GM12865 (cell line): Measurements from ENCODE around the gene ARF4.

Source experiments
- DNase-seq: peaks from one replicate; pipeline ENCODE4 v3.0.0; 2010; ENCODE audit warnings: low read depth
- H3K4me3 ChIP-seq: 2 replicates; pipeline ENCODE4 v1.5.1; 2011; ENCODE audit warnings: mild to moderate bottlenecking, low read depth, low read length, control low read depth
- TF ChIP-seq, protein P1 (sequence below): IDR thresholded peaks from 2 replicates; pipeline ENCODE4 v1.5.1; 2011; ENCODE audit warnings: low read length, control low read depth, low read depth, inconsistent platforms; ENCODE audit not compliant: insufficient read depth; ENCODE audit errors: missing control alignments

ARF4 gene

DNA sequence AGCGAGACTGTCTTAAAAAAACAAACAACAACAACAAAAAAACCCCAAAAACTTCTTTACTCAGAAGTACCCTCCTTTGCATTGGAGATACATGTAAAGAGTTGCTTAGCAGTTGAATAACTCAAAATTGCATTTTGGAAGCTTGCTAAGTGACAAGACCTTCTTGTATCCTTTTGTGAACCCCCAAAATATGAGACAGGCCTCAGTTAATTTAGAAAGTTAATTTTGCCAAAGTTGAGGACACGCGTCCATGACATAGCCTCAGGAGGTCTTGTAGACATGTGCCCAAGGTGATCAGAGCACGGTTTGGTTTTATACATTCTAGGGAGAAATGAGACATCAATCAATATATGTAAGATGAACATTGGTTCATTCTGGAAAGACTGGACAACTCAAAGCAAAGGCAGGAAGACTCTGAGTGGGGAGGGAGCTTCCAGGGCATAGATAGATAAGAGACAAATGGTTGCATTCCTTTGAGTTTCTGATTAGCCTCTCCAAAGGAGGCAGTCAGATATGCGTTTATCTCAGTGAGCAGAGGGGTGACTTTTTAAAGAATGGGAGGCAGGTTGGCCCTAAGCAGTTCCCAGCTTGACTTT is 1.7 kb upstream of the ARF4 start:
- TF ChIP-seq, protein P1, sequence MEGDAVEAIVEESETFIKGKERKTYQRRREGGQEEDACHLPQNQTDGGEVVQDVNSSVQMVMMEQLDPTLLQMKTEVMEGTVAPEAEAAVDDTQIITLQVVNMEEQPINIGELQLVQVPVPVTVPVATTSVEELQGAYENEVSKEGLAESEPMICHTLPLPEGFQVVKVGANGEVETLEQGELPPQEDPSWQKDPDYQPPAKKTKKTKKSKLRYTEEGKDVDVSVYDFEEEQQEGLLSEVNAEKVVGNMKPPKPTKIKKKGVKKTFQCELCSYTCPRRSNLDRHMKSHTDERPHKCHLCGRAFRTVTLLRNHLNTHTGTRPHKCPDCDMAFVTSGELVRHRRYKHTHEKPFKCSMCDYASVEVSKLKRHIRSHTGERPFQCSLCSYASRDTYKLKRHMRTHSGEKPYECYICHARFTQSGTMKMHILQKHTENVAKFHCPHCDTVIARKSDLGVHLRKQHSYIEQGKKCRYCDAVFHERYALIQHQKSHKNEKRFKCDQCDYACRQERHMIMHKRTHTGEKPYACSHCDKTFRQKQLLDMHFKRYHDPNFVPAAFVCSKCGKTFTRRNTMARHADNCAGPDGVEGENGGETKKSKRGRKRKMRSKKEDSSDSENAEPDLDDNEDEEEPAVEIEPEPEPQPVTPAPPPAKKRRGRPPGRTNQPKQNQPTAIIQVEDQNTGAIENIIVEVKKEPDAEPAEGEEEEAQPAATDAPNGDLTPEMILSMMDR, result no peak
- DNase-seq, result peak; percentile 21

DNA sequence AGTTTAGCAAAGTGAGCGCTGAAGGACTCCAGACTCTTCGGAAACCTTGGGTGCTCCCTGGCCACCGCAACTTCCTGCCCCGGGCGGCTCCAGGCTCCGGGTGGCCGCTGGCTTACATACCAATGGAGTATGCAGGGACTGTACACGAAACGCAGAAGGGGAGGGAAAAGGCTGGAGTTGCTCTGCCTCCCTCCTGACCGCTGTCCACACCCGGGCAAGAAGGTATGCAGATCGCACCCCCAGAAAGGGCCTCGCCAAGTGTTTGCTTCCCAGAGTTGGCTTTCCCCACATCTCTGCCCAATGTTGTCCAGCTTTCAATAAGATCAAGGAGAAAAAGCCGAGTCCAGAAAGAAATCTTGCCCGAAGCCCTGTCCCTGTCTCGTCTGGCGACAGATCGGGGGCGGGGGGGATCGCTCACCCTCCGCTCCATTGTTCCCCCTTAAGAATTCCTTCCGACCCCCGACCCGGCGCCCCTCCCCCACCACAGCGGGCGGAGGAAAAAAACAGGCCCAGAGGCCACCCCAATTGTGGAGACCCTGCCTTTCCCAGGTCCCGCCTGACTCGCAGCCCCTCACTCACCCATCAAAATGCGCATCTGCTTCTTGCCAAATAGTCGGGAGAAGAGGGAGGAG is 533 bp downstream of the ARF4 start:
- peak overlapping the region; percentile 90 for H3K4me3 ChIP-seq
- TF ChIP-seq, protein P1, result no peak
- DNase-seq, result peak; percentile 68

More for the DNA sequence above, 1.7 kb upstream of the ARF4 start:
- H3K4me3 ChIP-seq, result peak overlapping the region; percentile 88

DNA sequence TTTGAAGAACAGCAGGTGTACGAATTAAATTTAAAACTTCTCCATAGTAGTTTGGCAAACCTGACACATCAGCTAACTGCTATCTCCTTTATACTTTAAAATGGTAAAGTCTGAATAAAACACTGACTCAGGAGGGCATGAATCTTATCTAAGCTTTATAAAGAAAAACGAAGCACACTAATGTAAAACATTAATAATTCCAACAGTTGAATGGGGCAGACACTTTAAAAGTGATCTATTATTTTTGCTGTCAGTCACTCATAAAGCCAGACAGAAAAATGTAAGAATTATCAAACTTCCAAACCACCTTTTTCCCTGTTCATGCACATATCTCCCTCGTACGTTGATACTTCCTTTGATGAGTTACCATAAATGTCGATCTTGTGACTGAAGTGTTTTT is 2.6 kb downstream of the ARF4 start:
- DNase-seq, result no peak
- TF ChIP-seq, protein P1, result no peak
- H3K4me3 ChIP-seq, result no peak overlapping the region

DNA sequence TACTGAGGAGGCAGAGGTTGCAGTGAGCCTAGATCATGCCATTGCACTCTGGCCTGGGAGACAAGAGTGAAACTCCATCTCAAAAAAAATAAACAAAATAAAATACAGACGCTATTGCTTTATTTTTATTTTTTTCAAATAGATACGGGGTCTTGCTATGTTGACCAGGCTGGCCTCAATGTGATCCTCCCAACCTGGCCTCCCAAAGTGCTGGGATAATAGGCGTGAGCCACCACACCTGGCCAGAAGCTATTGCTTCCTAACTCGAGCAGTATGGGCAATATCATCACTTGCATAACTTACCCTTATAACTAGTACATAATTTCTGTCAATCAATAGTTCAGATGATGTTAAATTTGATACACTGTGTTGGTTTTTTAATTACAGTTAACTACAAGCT is 3.0 kb downstream of the ARF4 start:
- DNase-seq, result no peak
- TF ChIP-seq, protein P1, result no peak
- no peak overlapping the region for H3K4me3 ChIP-seq

DNA sequence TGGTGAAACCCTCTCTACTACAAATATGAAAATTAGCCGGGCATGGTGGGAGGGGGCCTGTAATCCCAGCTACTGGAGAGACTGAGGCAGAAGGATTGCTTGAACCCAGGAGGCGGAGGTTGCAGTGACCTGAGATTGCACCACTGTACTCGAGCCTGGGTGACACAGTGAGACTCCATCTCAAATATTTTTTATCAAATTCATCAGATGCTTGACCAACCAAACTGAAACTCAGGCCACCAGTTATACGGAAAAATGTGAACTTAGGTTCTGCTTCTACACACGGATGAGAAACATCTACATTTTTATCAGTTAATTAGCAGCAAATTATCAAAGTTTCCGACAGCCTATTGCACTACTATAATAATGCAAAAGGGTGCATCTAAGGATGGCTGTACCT is 4.8 kb downstream of the ARF4 start:
- TF ChIP-seq, protein P1, result no peak
- no peak overlapping the region for H3K4me3 ChIP-seq
- no peak for DNase-seq

DNA sequence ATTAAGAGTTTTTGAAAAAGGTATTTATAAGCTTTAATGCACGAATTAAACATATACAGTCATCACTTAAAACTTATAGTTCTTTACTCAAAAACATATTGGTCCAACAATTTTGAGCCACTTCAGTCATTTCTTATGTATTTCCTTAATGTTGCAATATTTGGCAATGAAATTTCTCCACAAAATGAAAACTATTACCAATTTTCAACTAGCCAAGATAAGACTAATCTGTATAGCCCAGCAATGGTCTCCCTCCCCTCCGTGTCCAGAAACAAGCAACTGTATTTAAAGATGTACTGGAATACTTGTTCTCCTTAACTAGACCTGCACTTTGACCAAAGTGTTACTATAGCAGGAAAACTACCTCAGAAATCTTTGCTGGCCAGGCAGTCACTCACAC is 9.2 kb downstream of the ARF4 start:
- H3K4me3 ChIP-seq, result no peak overlapping the region
- TF ChIP-seq, protein P1, result no peak
- no peak for DNase-seq

DNA sequence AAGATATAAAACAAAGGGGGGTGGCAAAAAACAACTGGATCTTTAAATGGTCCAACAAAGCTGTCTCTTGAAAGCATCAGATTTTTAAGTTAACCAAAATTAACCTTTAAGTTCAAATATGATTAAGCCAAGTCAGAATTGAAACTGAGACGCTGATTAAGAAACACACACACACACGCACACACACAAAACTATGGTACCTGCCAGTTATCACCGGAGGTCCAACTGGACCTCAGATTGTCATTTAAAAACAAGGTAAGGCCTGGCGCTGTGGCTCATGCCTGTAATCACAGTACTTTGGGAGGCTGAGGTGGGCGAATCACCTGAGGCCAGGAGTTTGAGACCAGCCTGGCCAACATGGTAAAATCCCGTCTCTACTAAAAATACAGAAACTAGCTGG is 10.4 kb downstream of the ARF4 start:
- peak; percentile 32 for DNase-seq
- no peak overlapping the region for H3K4me3 ChIP-seq
- TF ChIP-seq, protein P1, result no peak
